Panc1 (cell line): ENCODE data around the gene LRFN2. TPM values are rescaled to one million over a fixed set of nuclear protein-coding genes. Genes with fewer than 3 reads are reported as not detected.

Experiments used
- ATAC-seq: fragments of 200-7000 bp; cut with Tn5 transposase; 2 replicates; pipeline ENCODE4 v1.9.1; 2020; ENCODE audit warnings: mild to moderate bottlenecking, moderate library complexity
- BruUV-seq: library from RNA; stranded (reverse); fragments of 400-500 nt; replicated peaks from 2 replicates; lab custom pipeline; 2021; lab: Mats Ljungman, UMichigan
- CTCF ChIA-PET: fragments of 300-600 bp; sonication (Branson Sonifier 250); formaldehyde crosslinking; loops from one replicate; lab custom pipeline; 2022; ENCODE audit warnings: antibody characterized with exemption; lab: Charles Lee
- POLR2A ChIA-PET: fragments of 300-600 bp; sonication (Branson Sonifier 250); formaldehyde crosslinking; loops from one replicate; lab custom pipeline; 2022; ENCODE audit warnings: antibody characterized with exemption; lab: Charles Lee
- DNase-seq: peaks from one replicate; pipeline ENCODE4 v3.0.0-alpha.2; 2010; ENCODE audit warnings: low read depth, low spot score
- H3K27ac ChIP-seq: 2 replicates; pipeline ENCODE4 v1.5.1; 2011; ENCODE audit warnings: mild to moderate bottlenecking, low read length, inconsistent platforms
- H3K27me3 ChIP-seq: fragments of 200-500 bp; sonication (Bioruptor generic); 2 replicates; pipeline ENCODE4 v1.6.0; 2014; ENCODE audit warnings: low read length, inconsistent platforms; ENCODE audit not compliant: control insufficient read depth, insufficient read depth
- H3K36me3 ChIP-seq: fragments of 200-500 bp; sonication (Bioruptor generic); 2 replicates; pipeline ENCODE4 v1.5.1; 2014; ENCODE audit warnings: inconsistent platforms, mild to moderate bottlenecking, low read length, moderate library complexity; ENCODE audit not compliant: control insufficient read depth, insufficient read depth
- H3K4me1 ChIP-seq: 2 replicates; pipeline ENCODE4 v1.5.1; 2011; ENCODE audit warnings: inconsistent platforms, mild to moderate bottlenecking, low read length, moderate library complexity; ENCODE audit not compliant: control insufficient read depth, insufficient read depth
- H3K4me3 ChIP-seq, 2 experiments: 2 replicates each; pipeline ENCODE4 v1.5.1; 2011 to 2012; ENCODE audit warnings: low read depth in 2 of 2, low read length in 2 of 2, mild to moderate bottlenecking in 2 of 2, inconsistent platforms in 1 of 2, moderate library complexity in 1 of 2
- H3K9me3 ChIP-seq: fragments of 200-500 bp; sonication (Bioruptor generic); 2 replicates; pipeline ENCODE4 v1.5.1; 2014; ENCODE audit warnings: low read depth, mild to moderate bottlenecking, inconsistent platforms, low read length, moderate library complexity; ENCODE audit not compliant: control insufficient read depth, insufficient read depth
- CTCF ChIP-seq: fragments of 450-650 bp; IDR thresholded peaks from 2 replicates; pipeline ENCODE4 v1.5.1; 2017; ENCODE audit warnings: mild to moderate bottlenecking
- POLR2AphosphoS5 ChIP-seq: IDR thresholded peaks from 2 replicates; pipeline ENCODE4 v1.6.1; 2012; ENCODE audit warnings: mild to moderate bottlenecking, low read depth, low read length, moderate library complexity
- SIN3A ChIP-seq: IDR thresholded peaks from 2 replicates; pipeline ENCODE4 v1.6.1; 2012; ENCODE audit warnings: low read depth, mild to moderate bottlenecking, low read length, moderate library complexity, borderline replicate concordance; ENCODE audit not compliant: insufficient read depth
- TCF7L2 ChIP-seq: IDR thresholded peaks from 2 replicates; pipeline ENCODE4 v1.6.1; 2011; ENCODE audit warnings: mild to moderate bottlenecking, low read depth, low read length, inconsistent platforms
- in situ Hi-C: cut with HindIII; loops from 2 replicates; pipeline ENCODE4 v1.10.0; 2016; ENCODE audit warnings: low sequenced_read_pairs, low pct_unique_long_range_greater_than_20kb
- intact Hi-C: fragments of 100-400 bp; cut with micrococcal nuclease; formaldehyde crosslinking; loops from one replicate; pipeline ENCODE4 v1.10.0; 2022; ENCODE audit not compliant: unreplicated experiment
- total RNA-seq: library from RNA; stranded (reverse); gene quantifications from one replicate; pipeline ENCODE4 v1.2.1, GENCODE V29; 2021; ENCODE audit not compliant: unreplicated experiment
- TF ChIP-seq, protein P1 (sequence below), 2 experiments: IDR thresholded peaks; 2 replicates each; pipeline ENCODE4 v1.6.1; 2011 to 2012; ENCODE audit warnings: low read depth in 2 of 2, control low read depth in 1 of 2, low read length in 1 of 2, mild to moderate bottlenecking in 1 of 2, moderate library complexity in 1 of 2; ENCODE audit not compliant: insufficient read depth in 1 of 2

LRFN2 gene
- total RNA-seq, 1 experiment from 2014 or later, result 0.05 TPM

DNA sequence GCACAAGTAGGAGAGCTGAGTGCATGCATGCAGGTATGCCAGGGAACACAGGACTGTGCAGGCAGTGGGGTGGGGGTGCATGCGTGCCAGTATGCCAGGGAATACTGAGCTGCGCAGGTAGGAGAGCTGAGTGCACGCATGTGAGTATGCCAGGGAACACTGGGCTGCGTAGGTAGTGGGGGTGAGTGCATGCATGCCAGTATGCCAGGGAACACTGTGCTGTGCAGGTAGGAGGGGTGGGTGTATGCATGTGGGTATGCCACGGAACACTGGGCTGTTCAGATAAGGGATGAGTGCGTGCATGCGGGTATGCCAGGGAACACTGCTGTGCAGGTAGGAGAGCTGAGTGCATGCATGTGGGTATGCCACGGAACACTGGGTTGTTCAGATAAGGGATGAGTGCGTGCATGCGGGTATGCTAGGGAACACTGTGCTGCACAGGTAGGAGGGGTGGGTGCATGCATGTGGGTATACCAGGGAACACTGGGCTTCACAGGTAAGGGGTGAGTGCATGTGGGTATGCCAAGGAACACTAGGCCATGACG lies 77.4 kb downstream of the LRFN2 start:
- Histone ChIP-seq H3K27me3 (no peaks in the 10 kb centered on the region; the same call in 1 of the 2 replicates), H3K9me3 (no peaks in the 10 kb centered on the region), H3K4me3 (no peak overlapping the region), H3K4me1 (no peaks in the 10 kb centered on the region), H3K36me3 (no peaks in the 10 kb centered on the region), H3K27ac (no peak overlapping the region)
- intact Hi-C loops, result no loop called here
- in situ Hi-C loops, result no loop called here
- BruUV-seq, result no TSS peak
- TF ChIP-seq CTCF (no peak), POLR2AphosphoS5 (no peak), SIN3A (no peak), TCF7L2 (no peak)
- TF ChIP-seq, protein P1, sequence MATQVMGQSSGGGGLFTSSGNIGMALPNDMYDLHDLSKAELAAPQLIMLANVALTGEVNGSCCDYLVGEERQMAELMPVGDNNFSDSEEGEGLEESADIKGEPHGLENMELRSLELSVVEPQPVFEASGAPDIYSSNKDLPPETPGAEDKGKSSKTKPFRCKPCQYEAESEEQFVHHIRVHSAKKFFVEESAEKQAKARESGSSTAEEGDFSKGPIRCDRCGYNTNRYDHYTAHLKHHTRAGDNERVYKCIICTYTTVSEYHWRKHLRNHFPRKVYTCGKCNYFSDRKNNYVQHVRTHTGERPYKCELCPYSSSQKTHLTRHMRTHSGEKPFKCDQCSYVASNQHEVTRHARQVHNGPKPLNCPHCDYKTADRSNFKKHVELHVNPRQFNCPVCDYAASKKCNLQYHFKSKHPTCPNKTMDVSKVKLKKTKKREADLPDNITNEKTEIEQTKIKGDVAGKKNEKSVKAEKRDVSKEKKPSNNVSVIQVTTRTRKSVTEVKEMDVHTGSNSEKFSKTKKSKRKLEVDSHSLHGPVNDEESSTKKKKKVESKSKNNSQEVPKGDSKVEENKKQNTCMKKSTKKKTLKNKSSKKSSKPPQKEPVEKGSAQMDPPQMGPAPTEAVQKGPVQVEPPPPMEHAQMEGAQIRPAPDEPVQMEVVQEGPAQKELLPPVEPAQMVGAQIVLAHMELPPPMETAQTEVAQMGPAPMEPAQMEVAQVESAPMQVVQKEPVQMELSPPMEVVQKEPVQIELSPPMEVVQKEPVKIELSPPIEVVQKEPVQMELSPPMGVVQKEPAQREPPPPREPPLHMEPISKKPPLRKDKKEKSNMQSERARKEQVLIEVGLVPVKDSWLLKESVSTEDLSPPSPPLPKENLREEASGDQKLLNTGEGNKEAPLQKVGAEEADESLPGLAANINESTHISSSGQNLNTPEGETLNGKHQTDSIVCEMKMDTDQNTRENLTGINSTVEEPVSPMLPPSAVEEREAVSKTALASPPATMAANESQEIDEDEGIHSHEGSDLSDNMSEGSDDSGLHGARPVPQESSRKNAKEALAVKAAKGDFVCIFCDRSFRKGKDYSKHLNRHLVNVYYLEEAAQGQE (IDR thresholded peaks at IDR 0.05; ENCODE audit: insufficient read depth in 1 of 2, low read depth in 2 of 2, low read length in 1 of 2), result no peak
- CTCF ChIA-PET, result no interaction called here
- DNase-seq (no peak), ATAC-seq (no peak)
- POLR2A ChIA-PET, result no interaction called here

DNA sequence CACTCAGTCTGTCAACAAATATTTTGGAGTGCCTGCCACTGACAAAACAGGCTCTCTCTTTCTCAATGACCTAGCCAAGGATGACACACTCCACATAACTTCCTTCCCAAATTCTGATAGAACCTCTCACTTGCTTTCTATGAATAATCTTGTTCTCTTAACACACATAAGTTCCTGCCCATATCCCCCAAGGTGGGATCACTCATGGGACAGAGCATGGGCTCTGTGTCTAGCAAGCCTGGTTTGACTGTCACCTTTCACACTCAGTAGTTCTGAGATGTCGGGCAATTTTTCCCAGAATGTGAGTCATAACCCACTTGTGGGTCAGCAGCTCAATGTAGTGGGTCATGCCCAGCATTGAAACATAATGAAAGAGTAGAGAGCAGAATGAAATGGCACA lies 78.1 kb downstream of the LRFN2 start:
- in situ Hi-C loops, result no loop called here
- POLR2A ChIA-PET, result no interaction called here
- no peak for ATAC-seq

More for the DNA sequence above, 78.1 kb downstream of the LRFN2 start:
- intact Hi-C loops, result no loop called here
- TF ChIP-seq, protein P1 (IDR thresholded peaks at IDR 0.05; ENCODE audit: insufficient read depth in 1 of 2, low read depth in 2 of 2, low read length in 1 of 2), result no peak
- TF ChIP-seq CTCF (no peak), TCF7L2 (no peak), SIN3A (no peak), POLR2AphosphoS5 (no peak)
- BruUV-seq, result no TSS peak
- no peaks in the 10 kb centered on the region for H3K4me1 ChIP-seq
- H3K9me3 ChIP-seq, result no peaks in the 10 kb centered on the region
- CTCF ChIA-PET, result no interaction called here
- H3K4me3 ChIP-seq, result no peak overlapping the region
- H3K27me3 ChIP-seq, result no peaks in the 10 kb centered on the region; the same call in 1 of the 2 replicates
- no peak for DNase-seq
- H3K36me3 ChIP-seq, result no peaks in the 10 kb centered on the region
- H3K27ac ChIP-seq, result no peak overlapping the region
